Stimulated activated CD4-positive, alpha-beta T cell treated with anti-CD3 and anti-CD28 coated beads, TNF-alpha, amount 100 ng/mL, for 4 hours (primary cell): ENCODE data around the gene CDH6.

Source experiments
- DNase-seq, 3 experiments: peaks; one replicate each; pipeline ENCODE4 v3.0.0-alpha.2; 2020; ENCODE audit warnings: low read depth in 3 of 3

CDH6 gene

DNA sequence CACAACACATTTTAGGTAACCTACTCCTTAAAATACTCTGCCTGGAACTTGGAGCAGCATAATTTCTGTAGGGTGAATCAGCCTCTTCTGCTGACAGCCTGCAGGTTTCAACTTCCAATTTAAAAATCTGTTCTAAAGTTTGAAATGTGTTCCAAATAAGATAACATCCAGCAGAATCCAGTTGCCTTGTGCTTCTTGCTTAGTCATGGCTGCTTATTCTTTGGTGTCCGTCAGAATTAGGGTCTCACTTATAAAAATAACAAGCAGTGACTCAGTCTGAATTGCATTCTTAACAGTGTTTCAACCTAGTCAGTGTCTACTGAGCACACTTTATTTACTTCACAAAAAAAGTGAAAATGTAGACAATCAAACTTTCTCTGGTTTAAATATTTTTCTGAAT, 3.7 kb downstream of the CDH6 start:
- DNase-seq: no peak

DNA sequence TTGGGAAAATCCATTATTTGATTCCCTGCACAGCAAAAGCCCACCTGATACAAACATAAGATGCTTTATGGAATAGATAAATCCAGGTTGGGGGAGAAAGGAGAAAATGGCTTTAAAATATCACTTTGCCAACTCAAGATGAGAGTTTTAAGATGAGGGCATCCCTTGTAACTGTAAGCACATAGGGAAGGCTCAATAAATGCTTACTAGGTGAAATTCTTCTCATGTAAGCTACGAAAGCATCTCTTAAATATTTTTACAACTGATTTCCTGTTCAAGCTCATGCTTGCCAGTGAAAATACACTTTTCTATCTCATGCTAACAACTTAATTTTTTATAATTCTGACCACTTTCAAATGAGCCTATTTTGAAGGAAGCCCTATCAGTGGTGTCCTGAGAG, 11.5 kb downstream of the CDH6 start:
- DNase-seq: no peak

DNA sequence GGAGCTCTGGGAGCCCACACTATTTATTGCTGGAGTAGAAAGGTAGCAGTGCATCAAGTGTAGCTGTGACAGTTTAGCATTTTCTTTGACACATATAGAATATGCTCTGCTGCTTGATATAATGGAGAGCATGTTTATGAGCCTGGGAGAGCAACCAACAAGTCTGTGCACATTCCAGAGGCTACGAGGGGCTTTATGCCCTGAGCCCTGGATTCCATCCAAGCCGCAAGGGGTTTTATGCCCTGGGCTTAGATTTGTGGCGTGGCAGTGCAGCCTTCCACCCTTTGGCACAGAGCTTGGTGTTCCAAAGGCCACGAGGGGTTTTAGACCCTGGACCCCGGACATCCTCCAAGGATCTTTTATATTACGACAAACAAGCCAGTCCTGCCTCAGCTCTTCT, 14.6 kb downstream of the CDH6 start:
- no peak for DNase-seq

DNA sequence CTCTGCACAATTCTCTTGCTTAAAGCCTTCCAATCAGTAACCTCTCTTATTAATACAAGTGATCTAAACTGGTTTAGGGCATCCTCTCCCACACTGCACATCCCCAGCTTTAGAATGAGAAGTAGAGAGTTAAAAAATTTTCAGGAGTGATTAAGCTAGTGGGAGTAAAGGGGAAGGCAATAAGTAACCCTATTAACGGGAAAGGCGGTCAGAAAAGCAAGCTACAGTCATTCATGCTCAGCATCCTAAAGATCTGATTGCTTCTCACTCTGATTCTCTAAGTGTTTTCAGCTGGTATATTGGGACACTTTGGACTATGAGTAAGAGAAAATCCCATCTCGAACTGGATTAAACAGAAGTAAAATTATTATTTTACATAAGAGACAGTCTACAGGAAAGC, 15.8 kb downstream of the CDH6 start:
- no peak for DNase-seq

DNA sequence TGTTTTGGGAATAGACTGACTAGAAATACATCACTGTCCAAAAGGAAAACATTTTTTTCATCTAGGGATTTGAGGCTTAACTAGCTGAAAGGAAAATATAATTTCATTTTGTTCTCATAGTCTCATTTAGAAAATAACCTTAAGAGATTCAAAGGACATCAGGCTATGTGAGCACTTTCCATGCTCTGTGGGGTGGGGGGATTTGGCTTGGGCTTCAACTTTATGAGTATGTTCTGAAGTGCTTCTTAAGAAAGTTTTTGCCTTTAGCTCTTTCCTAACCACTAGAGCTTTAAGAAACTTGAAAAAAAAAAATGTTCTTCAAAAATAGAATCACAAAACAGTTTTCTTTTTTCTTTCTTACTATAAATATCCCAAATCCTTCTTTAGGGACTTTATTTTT, 17.6 kb downstream of the CDH6 start:
- no peak for DNase-seq

DNA sequence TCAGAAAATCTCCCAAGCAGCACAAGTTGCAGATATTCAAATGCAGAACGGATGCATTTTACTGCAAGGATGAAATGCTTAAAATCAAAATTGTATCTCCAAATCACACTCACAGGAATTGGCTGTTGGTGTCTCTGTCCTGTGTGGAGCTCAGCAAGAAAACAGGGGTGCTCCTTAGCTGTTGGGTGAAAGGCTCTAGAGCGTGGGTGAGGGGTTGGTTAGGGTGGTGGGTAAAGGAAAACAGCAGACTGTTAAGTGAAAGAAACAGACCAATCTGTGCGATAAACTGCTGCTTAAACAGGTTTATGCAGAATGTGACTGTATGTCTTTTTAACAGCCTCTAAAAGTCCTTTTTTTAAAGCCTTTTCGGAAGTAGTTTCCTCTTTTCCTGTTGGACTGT, 19.8 kb downstream of the CDH6 start:
- no peak for DNase-seq

DNA sequence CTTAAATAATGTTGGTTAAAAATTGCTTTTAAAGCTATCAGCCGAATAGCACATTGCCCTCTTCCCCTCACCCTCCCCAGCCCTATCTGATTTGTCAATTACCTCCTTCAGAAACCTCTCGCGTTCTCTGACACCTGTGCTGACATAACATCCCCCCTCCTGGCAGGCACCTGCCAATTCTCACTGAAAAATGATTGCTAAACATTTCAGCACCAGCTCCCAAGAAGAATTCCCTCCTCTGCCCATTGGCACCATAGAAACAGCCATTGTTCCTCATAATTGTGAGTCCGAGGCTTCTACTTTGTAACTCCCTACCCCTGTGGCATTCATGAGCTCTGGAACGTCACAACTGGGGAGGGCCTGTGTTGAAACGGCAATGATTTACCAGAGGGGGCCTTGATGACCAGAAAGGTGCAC, 20.2 kb downstream of the CDH6 start:
- DNase-seq: no peak

DNA sequence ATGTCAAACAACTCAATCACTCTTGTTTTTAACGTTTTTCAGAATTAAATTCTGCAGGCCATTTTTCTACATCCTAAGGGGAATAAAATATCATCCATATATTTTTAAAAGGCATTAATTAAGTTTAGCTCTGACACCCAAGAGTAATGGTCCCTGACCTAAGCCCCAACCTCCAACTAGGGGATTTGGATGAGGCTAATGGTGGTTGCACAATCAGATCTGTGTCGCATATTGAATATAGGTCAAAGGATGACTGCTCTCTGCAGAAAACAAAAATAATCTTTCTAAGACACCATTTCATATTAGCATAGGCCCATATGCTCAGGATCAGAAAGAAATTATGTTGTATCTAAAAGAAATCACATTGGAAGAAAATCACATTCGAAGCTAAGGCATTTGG, 20.7 kb downstream of the CDH6 start:
- DNase-seq: no peak

DNA sequence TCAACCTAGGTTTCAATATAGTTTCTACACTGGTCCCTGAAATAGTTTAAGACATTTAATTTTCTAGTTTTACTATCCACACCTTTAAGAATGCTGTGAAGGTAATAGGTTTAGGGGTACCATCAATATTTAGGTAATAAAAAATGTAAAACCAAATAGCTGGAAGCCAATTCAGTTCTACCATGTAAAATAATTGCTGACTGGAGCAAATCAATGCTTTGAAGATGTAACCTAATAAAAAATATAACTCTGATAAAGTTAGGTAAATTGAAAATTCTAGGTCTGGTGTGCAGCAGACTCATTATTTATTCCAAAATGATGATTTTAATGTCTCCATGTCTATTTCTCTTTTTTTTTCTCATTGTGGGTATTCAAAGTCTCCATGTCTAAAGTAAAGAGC, 21.8 kb downstream of the CDH6 start:
- no peak for DNase-seq

DNA sequence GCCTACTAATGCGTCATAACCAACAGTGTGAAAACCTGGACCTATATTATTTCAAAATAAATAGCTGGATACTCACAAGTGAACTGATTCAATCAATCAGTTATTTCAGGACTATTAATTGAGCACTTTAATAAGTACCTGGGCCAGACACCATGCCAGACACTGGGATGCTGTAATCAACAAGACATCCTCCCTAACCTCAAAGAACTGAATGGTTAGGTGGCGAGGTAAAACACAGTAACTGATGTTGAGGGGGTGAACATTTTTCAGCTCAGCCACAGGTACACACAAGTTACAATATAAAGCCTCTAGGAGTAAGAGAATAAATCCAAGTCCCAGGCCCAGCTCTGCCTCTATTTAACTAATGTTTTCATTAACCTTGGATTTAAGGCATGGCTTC, 24.0 kb downstream of the CDH6 start:
- DNase-seq: no peak

DNA sequence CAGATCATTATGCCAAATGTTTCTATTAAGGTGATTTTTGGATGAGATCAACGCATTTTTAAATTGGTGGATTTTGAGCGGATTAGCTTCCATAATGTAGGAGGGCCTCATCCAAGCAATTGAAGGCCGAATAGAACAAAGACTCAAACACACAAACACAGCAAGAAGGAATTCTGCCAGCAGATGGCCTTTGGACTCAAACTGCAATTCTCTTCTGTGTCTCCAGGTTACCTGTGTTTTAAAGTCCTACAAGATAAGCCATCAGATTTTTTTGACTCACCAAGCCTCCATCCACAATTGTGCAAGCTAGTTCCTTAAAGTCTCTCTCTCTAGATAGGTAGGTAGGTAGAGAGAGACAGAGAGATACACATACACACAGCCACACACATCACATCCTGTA, 25.5 kb downstream of the CDH6 start:
- DNase-seq: no peak

DNA sequence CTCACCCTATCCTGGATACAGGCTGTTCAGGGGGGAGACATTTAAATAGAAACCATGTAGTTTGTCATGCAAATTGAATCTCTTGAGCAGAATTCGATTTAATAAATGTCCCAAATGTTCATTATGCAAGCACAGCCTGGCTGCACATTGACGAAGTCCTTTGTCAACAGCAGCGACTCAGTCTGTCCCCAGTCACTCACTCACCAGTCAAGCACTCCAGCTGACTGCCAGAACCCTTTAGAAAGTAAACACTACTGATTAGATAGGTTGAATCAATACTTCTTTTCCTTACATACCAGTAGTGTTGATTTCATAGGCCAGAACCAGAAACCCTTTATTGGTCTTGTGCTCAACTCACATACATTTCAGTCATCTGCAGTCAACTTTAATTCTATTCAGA, 27.5 kb downstream of the CDH6 start:
- no peak for DNase-seq

DNA sequence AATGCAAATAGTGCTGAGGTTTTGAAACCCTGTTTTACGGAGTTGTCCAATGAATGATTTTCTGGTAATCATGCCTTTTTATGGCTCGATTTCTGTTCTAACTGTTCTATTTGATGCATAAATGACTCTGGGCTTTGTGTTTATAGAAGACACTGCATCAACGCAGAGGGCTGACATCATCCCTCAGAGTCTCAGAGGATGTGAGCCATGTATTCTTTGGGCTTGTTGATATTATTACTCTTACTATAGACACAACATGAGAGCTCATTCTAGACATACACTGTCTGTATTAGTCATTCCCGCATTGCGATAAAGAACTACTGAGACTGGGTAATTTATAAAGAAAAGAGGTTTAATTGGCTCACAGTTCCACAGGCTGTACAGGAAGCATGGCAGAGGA, 31.6 kb downstream of the CDH6 start:
- no peak for DNase-seq

DNA sequence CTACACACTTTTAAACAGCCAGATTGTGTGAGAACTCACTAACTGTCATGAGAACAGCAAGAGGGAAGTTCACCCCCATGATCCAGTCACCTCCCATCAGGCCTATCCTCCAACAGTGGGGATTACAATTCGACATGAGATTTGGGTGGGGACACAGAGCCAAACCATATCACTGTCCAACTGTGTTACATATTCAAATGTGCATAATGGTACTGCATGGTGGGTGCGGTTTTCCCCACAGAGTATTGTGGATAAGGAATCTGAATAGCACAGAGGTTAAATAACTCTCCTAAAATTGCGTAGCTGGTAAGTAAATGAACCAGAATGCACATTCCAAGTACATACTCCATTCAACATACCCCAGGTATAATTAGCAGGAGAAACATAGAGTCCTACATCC, 32.1 kb downstream of the CDH6 start:
- DNase-seq: no peak

DNA sequence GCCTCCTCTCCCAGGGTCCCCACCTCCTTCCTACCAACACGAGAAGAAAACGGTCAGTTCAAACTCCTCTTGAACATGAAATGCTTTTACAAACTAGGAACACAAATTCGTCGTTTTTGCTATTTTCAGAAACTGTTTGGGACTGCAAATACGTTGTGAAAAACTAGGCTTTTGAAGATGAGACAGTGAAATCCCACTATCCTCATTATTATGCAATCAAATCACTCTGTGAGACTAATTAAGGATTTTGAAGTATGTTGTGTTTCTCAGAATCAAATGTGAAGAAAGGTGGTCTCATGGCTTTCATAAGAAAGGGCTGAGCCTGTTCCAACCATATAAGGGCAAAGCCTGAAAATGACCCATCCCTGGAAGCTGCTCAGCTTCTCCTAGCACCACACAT, 33.2 kb downstream of the CDH6 start:
- no peak for DNase-seq

DNA sequence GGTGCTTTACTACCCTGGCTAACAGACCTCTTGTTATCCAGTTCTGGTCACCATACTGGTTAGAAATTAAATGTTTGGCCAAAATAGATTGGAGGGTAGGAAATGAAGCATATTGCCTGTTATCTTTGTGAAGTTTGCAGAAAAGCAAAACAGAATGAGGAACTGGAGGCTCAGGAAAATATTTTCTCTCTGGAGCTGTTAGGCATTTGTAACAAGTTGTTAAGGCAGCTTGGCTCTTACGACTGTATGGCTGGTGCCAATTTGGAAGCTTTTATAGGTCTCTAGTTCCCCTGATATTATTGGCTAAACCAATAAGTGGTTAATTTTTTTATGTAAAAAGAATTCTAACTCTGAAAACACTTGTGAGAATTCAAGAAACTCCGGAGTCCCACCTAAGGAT, 35.8 kb downstream of the CDH6 start:
- DNase-seq: no peak

DNA sequence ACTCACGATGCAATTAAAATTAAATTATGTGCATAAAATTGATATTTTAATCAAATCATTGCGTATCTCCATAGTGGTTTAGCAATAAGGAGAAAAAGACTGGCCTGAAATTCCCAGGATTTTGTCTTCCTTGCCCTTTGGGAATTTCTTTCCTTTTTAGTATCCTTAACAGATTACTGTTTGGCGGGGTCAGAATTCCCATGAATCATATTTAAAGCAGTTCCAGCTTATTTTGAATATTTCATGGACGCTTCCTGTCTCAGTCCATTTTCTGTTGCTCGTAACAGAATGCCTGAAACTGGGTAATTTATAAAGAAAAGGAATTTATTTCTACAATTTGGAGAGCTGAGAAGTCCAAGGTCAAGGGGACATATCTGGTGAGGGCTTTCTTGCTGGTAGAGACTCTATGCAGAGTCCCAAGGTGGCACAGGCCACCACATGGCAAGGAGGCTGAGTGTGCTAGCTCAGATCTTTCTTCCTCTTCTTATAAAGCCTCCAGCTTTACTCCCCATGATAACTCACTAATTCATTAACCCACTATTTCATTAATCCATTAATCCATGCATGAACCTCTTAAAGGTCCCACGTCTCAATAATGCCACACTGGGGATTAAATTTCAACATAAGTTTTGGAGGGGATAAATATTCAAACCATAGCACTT, 37.8 kb downstream of the CDH6 start:
- DNase-seq: no peak

DNA sequence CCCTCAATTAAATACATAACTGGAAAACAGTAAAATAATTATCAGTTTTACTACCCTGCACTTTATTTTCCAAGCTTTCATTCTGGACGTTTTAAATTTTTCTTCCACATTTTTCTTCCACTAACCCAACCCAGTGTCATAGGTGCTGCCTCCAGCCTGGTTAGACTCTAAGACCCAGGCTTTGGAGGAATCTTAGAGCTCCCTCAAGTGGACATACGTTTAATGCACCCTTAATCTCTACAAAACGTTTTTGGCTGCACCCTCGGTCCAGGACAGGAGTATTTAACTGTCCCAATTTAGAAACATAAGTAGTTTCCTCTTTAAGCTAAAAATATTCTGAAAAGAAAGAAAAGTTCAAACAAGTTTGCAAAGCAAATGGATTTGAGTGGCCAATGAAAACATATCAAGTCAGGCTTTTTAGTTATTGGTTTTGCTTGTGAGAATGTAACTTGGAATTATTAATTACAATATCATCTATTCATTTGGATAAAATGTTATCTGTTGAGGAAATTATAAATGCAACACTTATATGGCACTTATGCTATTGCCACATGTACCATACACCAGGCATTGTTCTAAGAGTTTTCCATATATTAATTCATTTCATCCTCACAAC, 38.9 kb downstream of the CDH6 start:
- no peak for DNase-seq

DNA sequence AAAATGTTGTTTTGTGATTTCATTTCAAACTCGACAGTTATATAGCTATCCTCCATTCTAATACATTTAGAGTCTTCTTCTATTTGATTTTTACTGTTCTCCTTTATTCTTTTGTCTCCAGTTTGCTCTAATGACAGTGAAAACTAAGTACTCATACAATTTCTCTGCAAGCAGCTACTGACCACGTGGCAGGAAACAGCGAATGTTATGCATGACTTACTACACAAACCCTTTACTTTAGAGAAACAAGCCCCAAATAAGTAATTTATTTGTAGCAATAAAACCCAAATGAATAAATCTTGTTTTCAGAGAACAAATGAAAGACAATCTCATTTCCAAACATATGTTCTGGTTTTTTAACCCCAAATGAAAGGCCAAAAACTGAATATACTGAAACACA, 41.9 kb downstream of the CDH6 start:
- DNase-seq: no peak

DNA sequence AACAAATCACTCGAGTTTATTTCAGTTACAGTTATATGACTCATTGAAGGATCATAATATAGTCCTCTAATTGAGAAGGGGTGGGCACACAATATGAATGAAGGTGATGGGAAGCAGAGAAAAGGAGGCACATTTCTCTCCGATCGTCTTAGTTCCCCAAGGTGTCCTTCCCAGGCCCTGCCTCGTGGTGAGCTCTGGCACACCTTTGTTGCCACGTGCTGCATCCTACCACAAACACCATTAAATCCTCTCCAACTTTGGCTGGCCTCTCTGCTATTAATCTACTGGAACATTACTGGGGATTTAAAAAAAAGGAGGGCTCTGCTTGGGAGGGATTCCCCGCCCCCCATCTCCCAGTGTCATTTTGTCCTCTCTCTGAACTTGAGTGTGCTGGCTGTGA, 42.9 kb downstream of the CDH6 start:
- DNase-seq: no peak

DNA sequence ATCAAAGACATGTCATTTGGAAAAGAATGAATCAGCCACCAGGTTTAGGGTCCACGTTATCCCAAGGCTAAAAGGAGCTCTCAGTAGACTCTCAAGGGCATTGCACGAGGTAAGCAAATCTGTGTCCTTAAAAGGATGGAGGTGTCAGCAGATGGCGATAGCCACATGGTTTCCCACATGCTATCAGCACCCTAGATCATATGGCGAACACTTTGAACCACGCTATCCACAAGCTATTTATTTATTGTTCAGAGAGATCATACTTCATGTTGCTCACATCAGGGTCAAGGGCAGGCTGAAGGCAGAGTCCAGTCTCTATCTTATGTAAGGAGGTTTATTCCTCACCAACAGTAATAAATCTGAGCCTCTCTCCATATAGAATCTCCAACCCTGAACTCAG, 43.7 kb downstream of the CDH6 start:
- DNase-seq: no peak

DNA sequence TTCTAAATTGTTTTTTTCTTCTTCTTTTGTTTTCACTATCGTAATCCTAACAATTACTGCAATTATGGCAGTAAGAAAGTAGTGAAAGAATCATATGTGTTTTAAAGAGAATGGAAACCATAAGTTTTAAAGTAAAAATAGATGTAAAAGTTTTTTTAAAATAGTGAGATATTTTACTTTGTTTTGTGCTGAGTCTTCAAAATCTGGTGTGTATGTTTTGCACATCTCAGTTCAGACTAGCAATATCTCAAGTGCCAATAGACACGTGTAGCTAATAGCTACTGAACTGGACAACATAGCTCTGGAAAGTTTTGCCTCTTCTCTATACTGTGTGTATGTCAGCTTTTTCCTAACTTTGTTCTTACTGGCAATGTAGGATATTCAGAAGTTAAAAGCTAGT, 45.0 kb downstream of the CDH6 start:
- no peak for DNase-seq

DNA sequence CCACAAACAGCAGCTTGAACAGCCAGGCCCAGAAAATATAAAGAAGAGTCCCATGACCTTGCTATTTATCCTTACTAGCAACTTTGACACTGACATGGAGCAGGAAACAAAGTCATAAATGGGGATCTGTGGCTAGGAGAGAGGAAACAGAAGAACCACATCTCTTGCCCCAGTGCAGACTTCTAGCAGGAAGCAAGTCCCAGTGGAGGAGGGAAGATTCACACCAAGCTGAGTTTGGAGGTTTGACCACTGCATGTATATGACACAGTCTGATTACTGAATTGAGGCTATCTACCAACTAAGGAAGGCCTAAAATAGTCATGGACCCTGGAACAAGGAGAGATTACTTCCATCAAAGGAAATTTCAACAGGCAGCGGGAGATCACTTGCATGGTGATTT, 51.4 kb downstream of the CDH6 start:
- no peak for DNase-seq

DNA sequence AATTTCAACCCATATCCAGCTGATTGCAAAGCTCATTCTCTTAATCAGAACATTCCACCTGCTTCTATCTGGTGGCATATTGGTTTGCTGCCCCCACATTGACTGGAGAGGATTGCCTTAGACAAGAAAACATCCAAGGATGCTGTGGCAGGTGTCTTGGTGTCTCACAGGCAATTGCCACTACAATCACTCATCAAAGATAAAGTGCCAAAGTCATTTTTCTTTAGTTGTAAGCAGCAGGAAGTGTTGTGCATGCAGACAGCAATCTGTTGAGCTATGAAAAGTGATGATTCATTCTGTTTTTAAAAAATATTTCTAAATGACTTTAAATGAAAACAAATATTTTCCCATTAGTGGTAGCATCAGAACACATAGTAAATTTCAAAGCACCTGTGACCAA, 53.9 kb downstream of the CDH6 start:
- no peak for DNase-seq
